Lower lobe of right lung (tissue), 2 donors: Measurements from ENCODE around the gene PTPRD. TPM values are rescaled to one million over a fixed set of nuclear protein-coding genes. Genes with fewer than 3 reads are reported as not detected.

Experiments used
- ATAC-seq, 2 donors: fragments of 200-7000 bp; cut with Tn5 transposase; one replicate each; pipeline ENCODE4 v1.9.1; 2020 to 2022; ENCODE audit warnings: mild to moderate bottlenecking in 2 of 2, moderate library complexity in 2 of 2
- DNase-seq: peaks from one replicate; pipeline ENCODE4 v3.0.0-alpha.2; 2020
- H3K27ac ChIP-seq: fragments of 200-600 bp; one replicate; pipeline ENCODE4 v1.8.0; 2022
- H3K27me3 ChIP-seq: fragments of 200-600 bp; one replicate; pipeline ENCODE4 v1.8.0; 2022; ENCODE audit warnings: low read depth
- H3K36me3 ChIP-seq: fragments of 200-600 bp; one replicate; pipeline ENCODE4 v1.8.0; 2022; ENCODE audit warnings: mild to moderate bottlenecking
- H3K4me1 ChIP-seq: fragments of 200-600 bp; one replicate; pipeline ENCODE4 v1.8.0; 2022
- H3K4me3 ChIP-seq: fragments of 200-600 bp; one replicate; pipeline ENCODE4 v1.8.0; 2022; ENCODE audit warnings: mild to moderate bottlenecking
- H3K9me3 ChIP-seq: fragments of 200-600 bp; one replicate; pipeline ENCODE4 v1.8.0; 2022
- CTCF ChIP-seq: fragments of 200-600 bp; IDR thresholded peaks from one replicate; pipeline ENCODE4 v1.8.0; 2022; ENCODE audit warnings: antibody characterized with exemption, mild to moderate bottlenecking
- intact Hi-C: fragments of 100-400 bp; cut with DNase I; formaldehyde crosslinking; loops from one replicate; pipeline ENCODE4 v1.11.0; 2022
- total RNA-seq: library from RNA; stranded (reverse); fragmentation: NEBNext Ultra II Directional; extraction: Animal tissue kit (Norgen Biotek cat#: 25700); gene quantifications from one replicate; pipeline ENCODE4 v1.2.1, GENCODE V29; 2021
- donor health status: DM: no; HTN: yes; CAD: no; lungs with severe emphysema.

The PTPRD gene
- total RNA-seq, 1 donor from 2014 or later: 17.2 TPM

DNA sequence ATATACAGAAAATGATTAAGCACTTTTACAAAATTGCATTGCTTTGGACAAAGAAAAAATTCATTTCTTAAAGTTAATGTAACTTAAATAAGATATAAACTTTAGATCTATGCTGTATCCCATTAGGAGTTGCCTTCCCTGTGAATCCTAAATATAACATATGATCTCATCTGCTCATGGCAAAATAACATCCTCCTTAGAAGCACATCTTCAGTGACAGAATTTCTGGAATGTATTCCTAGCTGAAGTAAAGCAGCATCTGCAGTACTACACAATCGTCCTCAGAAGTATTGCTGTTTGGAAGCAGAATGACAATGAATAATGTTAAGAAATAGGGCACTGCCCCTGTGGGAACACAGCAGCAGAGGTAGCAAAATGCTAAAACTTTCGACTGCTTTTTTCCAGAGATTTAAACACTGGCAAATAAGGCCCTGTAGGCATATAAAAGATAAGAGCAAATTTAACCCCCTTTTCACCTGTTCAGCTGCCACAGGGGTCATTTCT lies 571.0 kb downstream of the PTPRD start:
- intact Hi-C loops: no loop called here
- Histone ChIP-seq H3K36me3 (no peaks in the 10 kb centered on the region), H3K27ac (no peak overlapping the region), H3K9me3 (no peaks in the 10 kb centered on the region), H3K4me3 (no peak overlapping the region), H3K27me3 (no peaks in the 10 kb centered on the region), H3K4me1 (no peaks in the 10 kb centered on the region)
- TF ChIP-seq CTCF: no peak
- ATAC-seq: no peak
- DNase-seq: no peak

DNA sequence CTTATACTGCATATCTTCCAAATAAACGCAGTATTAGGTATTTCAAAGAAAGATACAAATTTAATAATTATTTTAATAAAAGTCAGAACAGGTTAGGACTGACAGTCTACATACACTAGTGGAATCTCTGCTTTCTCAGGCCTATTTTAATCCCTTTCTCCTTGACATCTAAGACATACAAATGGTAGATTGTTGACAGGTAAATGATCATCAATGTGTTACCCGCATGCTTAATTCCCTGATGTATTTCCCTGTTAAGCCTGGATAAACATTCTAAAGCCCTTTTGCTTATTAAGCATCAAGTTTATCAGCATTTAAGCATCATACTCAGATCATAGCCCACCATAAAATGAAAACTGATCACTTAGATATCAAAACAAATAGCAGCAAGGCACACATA lies 576.7 kb downstream of the PTPRD start:
- H3K4me1 ChIP-seq: no peaks in the 10 kb centered on the region
- intact Hi-C loops: no loop called here
- no peaks in the 10 kb centered on the region for H3K27me3 ChIP-seq
- ATAC-seq (no peak), DNase-seq (no peak)
- no peak for TF ChIP-seq CTCF
- no peaks in the 10 kb centered on the region for H3K36me3 ChIP-seq
- H3K4me3 ChIP-seq: no peak overlapping the region
- no peak overlapping the region for H3K27ac ChIP-seq
- H3K9me3 ChIP-seq: no peaks in the 10 kb centered on the region

DNA sequence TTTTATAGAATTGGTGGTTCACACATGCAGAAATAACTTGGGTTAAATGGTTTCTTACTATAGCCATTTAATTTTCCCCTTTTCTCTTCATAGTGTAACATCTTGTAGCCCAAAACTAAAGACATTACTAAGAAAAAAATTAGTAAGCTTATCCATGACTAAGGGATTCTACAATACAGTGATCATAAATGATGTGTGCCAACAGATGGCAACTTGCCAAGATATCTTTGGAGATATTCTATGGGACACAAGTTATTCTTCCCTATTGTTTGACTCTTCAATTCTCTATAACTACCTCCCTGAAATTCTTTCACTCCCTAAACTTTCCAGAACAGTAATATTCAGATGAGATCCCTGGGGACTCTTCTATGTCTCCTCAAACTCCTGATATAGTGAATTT lies 580.6 kb downstream of the PTPRD start:
- ATAC-seq (no peak), DNase-seq (no peak)
- Histone ChIP-seq H3K4me3 (no peak overlapping the region), H3K36me3 (no peaks in the 10 kb centered on the region), H3K27ac (no peak overlapping the region), H3K27me3 (no peaks in the 10 kb centered on the region), H3K9me3 (no peaks in the 10 kb centered on the region), H3K4me1 (no peaks in the 10 kb centered on the region)
- no peak for TF ChIP-seq CTCF
- intact Hi-C loops: no loop called here

DNA sequence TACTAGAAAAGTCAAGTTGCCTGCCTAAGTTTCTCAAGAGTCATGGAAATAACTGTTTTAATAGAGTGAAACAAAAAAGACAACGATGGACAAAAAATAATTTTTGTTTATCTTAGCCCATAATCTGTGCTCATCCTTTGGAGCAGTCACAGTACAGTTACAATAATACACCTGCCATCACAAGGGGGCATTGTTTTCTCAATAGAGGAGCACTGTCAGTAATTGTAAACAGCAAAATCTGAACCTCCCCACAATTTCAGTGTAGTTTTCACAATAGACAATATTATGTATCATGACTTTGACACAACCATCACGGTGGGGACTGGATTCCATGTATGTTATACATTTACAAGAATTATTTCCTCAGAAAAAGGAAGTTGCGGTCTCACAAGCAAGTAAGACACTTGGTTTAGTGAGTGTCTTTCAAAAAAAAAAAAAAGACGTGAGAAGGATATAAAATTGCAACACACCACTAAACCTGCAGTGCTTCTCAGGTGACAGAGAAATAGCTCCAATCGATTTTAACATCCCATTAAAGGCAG lies 586.3 kb downstream of the PTPRD start:
- DNase-seq (no peak), ATAC-seq (no peak)
- Histone ChIP-seq H3K27ac (no peak overlapping the region), H3K4me1 (no peaks in the 10 kb centered on the region), H3K36me3 (no peaks in the 10 kb centered on the region), H3K4me3 (no peak overlapping the region), H3K27me3 (no peaks in the 10 kb centered on the region), H3K9me3 (no peaks in the 10 kb centered on the region)
- intact Hi-C loops: no loop called here
- no peak for TF ChIP-seq CTCF

- H3K4me1 ChIP-seq: no peaks in the 10 kb centered on the region
- H3K27me3 ChIP-seq: no peaks in the 10 kb centered on the region
- TF ChIP-seq CTCF: no peak
- DNase-seq (no peak), ATAC-seq (no peak)
- H3K9me3 ChIP-seq: no peaks in the 10 kb centered on the region
- intact Hi-C loops: no loop called here
- H3K27ac ChIP-seq: no peak overlapping the region
- H3K36me3 ChIP-seq: no peaks in the 10 kb centered on the region
- no peak overlapping the region for H3K4me3 ChIP-seq
Observed at GRCh38 chr9:10015755-10016154, 597.0 kb downstream of the PTPRD start.
